Mesendoderm (in vitro differentiated cells): ENCODE measurements around the gene QSOX2.

Experiments
- DNase-seq: peaks from one replicate; pipeline ENCODE4 v3.0.0; 2013
- H2AK5ac ChIP-seq: 2 replicates; pipeline ENCODE4 v1.6.1; 2013; ENCODE audit warnings: low read length, inconsistent platforms
- H2BK120ac ChIP-seq: 2 replicates; pipeline ENCODE4 v1.6.1; 2013; ENCODE audit warnings: low read depth, mild to moderate bottlenecking, low read length, moderate library complexity, mixed read lengths
- H2BK15ac ChIP-seq: replicated peaks from 2 replicates; pipeline ENCODE4 v1.6.1; 2013; ENCODE audit warnings: low read depth, mild to moderate bottlenecking, moderate library complexity
- H2BK5ac ChIP-seq: 2 replicates; pipeline ENCODE4 v1.6.1; 2013; ENCODE audit warnings: low read length, inconsistent platforms
- H3K18ac ChIP-seq: 2 replicates; pipeline ENCODE4 v1.6.1; 2013; ENCODE audit warnings: mild to moderate bottlenecking, low read length, mixed read lengths
- H3K23ac ChIP-seq: one replicate; pipeline ENCODE4 v1.6.1; 2013; ENCODE audit warnings: low read length
- H3K27ac ChIP-seq: 2 replicates; pipeline ENCODE4 v1.5.1; 2013; ENCODE audit warnings: low read depth, mild to moderate bottlenecking, inconsistent platforms, low read length, moderate library complexity
- H3K27me3 ChIP-seq: 2 replicates; pipeline ENCODE4 v1.6.1; 2013; ENCODE audit warnings: low read length, control low read depth, mild to moderate bottlenecking, inconsistent platforms; ENCODE audit not compliant: insufficient read depth, poor library complexity
- H3K36me3 ChIP-seq: 2 replicates; pipeline ENCODE4 v1.6.1; 2013; ENCODE audit warnings: low read length, inconsistent platforms; ENCODE audit not compliant: control insufficient read depth, insufficient read depth
- H3K4ac ChIP-seq: one replicate; pipeline ENCODE4 v1.6.1; 2013; ENCODE audit warnings: low read depth, mild to moderate bottlenecking, low read length, moderate library complexity
- H3K4me1 ChIP-seq: 2 replicates; pipeline ENCODE4 v1.6.1; 2013; ENCODE audit warnings: low read depth, low read length, inconsistent platforms; ENCODE audit not compliant: control insufficient read depth
- H3K4me2 ChIP-seq: 2 replicates; pipeline ENCODE4 v1.6.1; 2013; ENCODE audit warnings: low read length
- H3K4me3 ChIP-seq: 2 replicates; pipeline ENCODE4 v1.5.1; 2013; ENCODE audit warnings: mild to moderate bottlenecking, low read length
- H3K56ac ChIP-seq: one replicate; pipeline ENCODE4 v1.6.1; 2013; ENCODE audit warnings: low read length
- H3K79me1 ChIP-seq: 2 replicates; pipeline ENCODE4 v1.6.1; 2013; ENCODE audit warnings: low read length, inconsistent platforms
- H3K79me2 ChIP-seq: 2 replicates; pipeline ENCODE4 v1.6.1; 2013; ENCODE audit warnings: mild to moderate bottlenecking, low read length; ENCODE audit not compliant: control insufficient read depth, insufficient read depth
- H3K9ac ChIP-seq: 2 replicates; pipeline ENCODE4 v1.6.1; 2013; ENCODE audit warnings: low read length, inconsistent platforms
- H4K5ac ChIP-seq: one replicate; pipeline ENCODE4 v1.6.1; 2013; ENCODE audit warnings: low read length
- H4K8ac ChIP-seq: one replicate; pipeline ENCODE4 v1.6.1; 2013; ENCODE audit warnings: low read depth, mild to moderate bottlenecking, control low read depth, low read length, moderate library complexity
- WGBS: extraction: QIAGEN DNeasy Blood & Tissue Kit; methylation state at CpG from one replicate; pipeline ENCODE4 v1.1.7; 2013; ENCODE audit warnings: low lambda C conversion rate, missing lambda C conversion rate; ENCODE audit not compliant: insufficient coverage; ENCODE audit errors: extremely low coverage; 5-methylcytosine and 5-hydroxymethylcytosine counted together

QSOX2 gene

DNA sequence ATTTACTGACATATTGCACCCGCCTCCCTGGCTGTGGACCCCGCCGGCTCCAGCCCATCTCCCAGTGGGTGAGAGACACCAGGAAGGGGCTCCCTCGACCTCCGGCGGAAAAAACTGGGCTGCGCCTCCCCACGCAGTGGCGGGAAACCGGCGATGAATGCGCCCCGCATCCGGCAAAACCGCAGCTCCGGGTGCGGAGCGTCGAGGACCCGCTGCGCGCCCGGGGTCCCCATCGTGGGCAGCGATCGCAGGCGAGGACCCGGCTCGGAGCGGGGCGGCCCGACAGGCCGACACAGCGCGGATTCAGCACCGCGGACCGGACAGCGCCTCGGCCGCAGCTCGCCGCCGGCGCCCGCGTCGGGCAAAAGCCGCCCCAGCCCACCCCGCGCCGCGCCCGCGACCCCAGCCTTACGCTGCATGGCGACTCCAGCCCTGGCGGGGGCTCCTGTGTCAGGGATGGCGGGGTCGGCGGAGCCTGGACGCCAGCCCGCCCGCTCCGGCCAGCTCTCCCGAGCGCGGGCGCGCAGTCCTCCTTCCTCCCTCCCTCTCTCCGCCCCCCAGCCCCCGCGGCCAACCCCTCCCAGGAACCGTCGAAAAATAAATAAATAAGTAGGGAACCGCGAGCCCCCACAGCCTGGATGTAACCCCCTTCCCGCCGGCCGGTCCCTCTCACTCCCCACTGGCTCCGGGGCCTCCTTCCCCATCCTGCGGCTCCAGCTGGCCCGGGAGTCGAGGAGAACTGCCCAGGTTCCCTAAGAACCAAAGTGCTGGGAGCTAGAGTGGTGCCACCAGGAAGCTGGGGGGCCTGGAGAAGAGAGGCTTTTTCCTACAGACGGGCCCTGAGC, 43.8 kb downstream of the QSOX2 start:
- Histone ChIP-seq H4K8ac (no peak overlapping the region), H3K4me1 (no peaks in the 10 kb centered on the region), H3K79me1 (no peaks in the 10 kb centered on the region), H3K18ac (no peak overlapping the region), H2BK120ac (no peak overlapping the region), H3K56ac (no peak overlapping the region), H3K4me2 (no peak overlapping the region), H4K5ac (no peak overlapping the region), H3K9ac (no peak overlapping the region), H2AK5ac (no peak overlapping the region), H2BK5ac (no peak overlapping the region), H3K27me3 (peaks cover 70% of the 10 kb centered on the region), H3K4me3 (no peak overlapping the region), H3K79me2 (no peaks in the 10 kb centered on the region), H2BK15ac (no peak overlapping the region), H3K23ac (no peak overlapping the region), H3K4ac (no peak overlapping the region), H3K36me3 (no peaks in the 10 kb centered on the region), H3K27ac (no peak overlapping the region)
- no peak for DNase-seq
- no CpG with 5 or more reads among the region's 85 CpGs for WGBS

DNA sequence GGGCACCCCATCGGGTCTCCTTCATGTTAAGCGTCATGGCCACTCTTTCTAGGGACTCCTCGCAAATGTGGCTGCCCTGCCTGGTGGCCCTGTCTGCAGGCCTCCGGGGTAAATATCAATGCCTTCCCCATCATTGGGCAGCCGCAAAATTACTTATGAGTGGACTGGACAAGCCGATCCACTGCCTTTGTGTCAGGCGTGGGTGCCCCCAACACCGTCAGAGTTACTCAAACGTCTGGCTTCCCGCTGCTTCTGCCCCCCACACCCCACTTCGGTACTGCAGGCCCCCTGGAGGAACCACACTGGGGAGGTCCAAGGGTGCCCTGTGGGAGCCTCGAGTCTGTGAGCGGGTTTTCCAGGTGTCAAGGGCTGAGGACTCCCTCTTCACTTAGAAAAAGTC, 44.4 kb downstream of the QSOX2 start:
- Histone ChIP-seq H3K27ac (no peak overlapping the region), H3K4me2 (no peak overlapping the region), H3K18ac (no peak overlapping the region), H3K9ac (no peak overlapping the region), H3K4me3 (no peak overlapping the region), H3K56ac (no peak overlapping the region), H2AK5ac (no peak overlapping the region), H2BK120ac (no peak overlapping the region), H3K36me3 (no peaks in the 10 kb centered on the region), H3K23ac (no peak overlapping the region), H3K79me2 (no peaks in the 10 kb centered on the region), H2BK5ac (no peak overlapping the region), H3K27me3 (peaks cover 77% of the 10 kb centered on the region), H4K8ac (no peak overlapping the region), H2BK15ac (no peak overlapping the region), H3K4ac (no peak overlapping the region), H3K4me1 (no peaks in the 10 kb centered on the region), H3K79me1 (no peaks in the 10 kb centered on the region), H4K5ac (no peak overlapping the region)
- DNase-seq, result no peak
- WGBS, result no CpG with 5 or more reads among the region's 13 CpGs

DNA sequence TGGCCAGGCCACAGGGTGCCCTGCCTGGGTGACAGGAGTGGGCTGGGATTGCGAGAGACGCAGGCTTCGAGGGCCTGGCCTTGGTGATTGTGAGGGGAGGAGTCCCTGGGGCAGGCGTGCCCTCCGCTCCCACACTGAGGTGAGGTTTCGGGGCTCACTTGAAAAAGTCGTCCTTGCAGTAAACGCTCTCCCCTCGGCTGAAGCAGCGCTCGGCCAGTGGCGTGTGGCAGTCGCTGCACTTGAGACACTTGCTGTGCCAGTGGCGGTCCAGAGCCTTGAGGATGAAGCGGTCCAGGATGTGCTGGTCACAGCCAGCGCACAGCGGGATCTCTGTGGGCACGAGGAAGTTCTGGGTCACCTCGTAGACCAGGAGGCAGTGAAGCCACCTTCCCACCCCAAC, 45.2 kb downstream of the QSOX2 start:
- no CpG with 5 or more reads among the region's 19 CpGs for WGBS

DNA sequence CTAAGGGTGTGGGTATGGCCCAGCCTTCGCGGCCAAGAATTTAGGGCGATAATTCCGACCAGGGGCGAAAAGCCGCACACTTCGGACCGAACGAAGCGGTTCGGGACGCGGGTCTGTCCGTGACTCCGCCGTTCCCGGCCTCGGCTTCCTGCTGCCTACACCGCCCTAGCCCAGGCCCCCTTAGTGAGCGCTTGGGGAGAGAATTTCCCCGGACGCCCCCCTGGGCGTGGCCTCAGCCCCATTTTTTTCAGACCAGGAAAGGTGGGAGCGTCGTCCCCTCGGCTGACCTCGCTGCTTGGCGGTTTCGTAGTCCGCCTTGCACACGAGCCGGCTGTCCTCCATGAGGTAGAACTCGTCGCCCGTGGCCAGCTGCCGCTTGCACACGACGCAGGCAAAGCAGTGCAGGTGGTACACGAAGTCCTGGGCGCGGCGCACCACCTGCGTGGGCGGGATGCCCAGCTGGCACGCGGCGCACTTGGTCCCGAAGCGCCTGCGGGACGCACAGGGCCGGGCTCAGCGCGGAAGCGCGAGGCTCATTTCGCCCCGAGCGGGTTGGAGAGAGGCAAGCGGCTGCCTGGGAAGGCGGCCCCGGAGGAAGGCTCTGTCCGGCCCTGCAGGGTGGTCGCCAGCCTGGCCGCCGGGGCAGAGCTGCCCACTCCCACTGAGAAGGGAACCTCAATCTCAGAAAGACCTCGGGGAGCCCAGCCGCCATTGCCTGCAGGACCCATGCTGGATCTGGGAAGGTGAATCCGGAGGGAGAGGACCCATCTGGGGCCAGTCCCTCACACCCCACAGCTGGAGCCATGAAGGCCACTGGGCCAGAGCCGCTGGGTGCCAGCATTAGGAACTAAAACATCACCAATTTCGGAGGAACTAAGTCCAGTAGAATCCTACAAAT, 46.0 kb downstream of the QSOX2 start:
- H3K79me2 ChIP-seq, result no peaks in the 10 kb centered on the region
- no peak overlapping the region for H3K56ac ChIP-seq
- no peak overlapping the region for H3K27ac ChIP-seq
- no peaks in the 10 kb centered on the region for H3K79me1 ChIP-seq
- H3K36me3 ChIP-seq, result no peaks in the 10 kb centered on the region
- no peak overlapping the region for H3K4me3 ChIP-seq
- H3K4ac ChIP-seq, result no peak overlapping the region
- no peak overlapping the region for H3K4me2 ChIP-seq
- peaks cover 85% of the 10 kb centered on the region for H3K27me3 ChIP-seq
- H3K23ac ChIP-seq, result no peak overlapping the region
- no peak overlapping the region for H2AK5ac ChIP-seq
- no peak overlapping the region for H2BK120ac ChIP-seq
- WGBS, result no CpG with 5 or more reads among the region's 71 CpGs
- H4K5ac ChIP-seq, result no peak overlapping the region
- H3K4me1 ChIP-seq, result no peaks in the 10 kb centered on the region
- H2BK15ac ChIP-seq, result no peak overlapping the region
- H2BK5ac ChIP-seq, result no peak overlapping the region
- no peak overlapping the region for H3K9ac ChIP-seq
- H3K18ac ChIP-seq, result no peak overlapping the region
- DNase-seq, result no peak
- H4K8ac ChIP-seq, result no peak overlapping the region

More for the DNA sequence above, 45.2 kb downstream of the QSOX2 start:
- no peaks in the 10 kb centered on the region for H3K79me1 ChIP-seq
- no peak overlapping the region for H4K5ac ChIP-seq
- no peak overlapping the region for H3K27ac ChIP-seq
- no peaks in the 10 kb centered on the region for H3K4me1 ChIP-seq
- H2BK15ac ChIP-seq, result no peak overlapping the region
- H3K18ac ChIP-seq, result no peak overlapping the region
- no peak overlapping the region for H3K9ac ChIP-seq
- DNase-seq, result no peak
- no peak overlapping the region for H3K56ac ChIP-seq
- no peak overlapping the region for H3K23ac ChIP-seq
- no peak overlapping the region for H3K4ac ChIP-seq
- H3K27me3 ChIP-seq, result peaks cover 83% of the 10 kb centered on the region
- H3K79me2 ChIP-seq, result no peaks in the 10 kb centered on the region
- H3K36me3 ChIP-seq, result no peaks in the 10 kb centered on the region
- no peak overlapping the region for H2BK120ac ChIP-seq
- no peak overlapping the region for H2AK5ac ChIP-seq
- H2BK5ac ChIP-seq, result no peak overlapping the region
- no peak overlapping the region for H3K4me3 ChIP-seq
- no peak overlapping the region for H3K4me2 ChIP-seq
- H4K8ac ChIP-seq, result no peak overlapping the region

DNA sequence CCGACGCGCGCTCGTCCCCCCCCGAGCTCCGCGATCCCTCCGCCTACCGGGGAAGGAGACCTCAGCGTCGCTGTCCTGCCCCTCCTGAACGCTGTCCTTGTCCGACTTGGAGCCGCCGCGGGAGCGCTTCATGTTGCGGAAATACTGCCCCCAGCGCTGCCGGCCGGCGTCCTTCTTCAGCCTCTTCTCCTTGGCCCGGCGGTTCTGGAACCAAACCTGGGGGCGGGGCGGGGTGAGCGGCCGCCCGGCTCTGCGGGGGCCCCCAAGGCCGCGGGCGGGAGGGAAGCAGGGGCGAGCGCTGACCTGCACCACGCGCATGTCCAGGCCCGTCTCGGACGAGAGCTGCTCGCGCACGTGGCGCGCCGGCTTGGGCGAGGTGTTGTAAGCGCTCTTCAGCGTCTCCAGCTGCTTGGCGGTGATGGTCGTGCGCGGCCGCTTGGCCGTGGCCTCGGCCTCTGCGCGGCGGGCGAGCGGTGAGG, 47.0 kb downstream of the QSOX2 start:
- Histone ChIP-seq H3K18ac (no peak overlapping the region), H3K23ac (no peak overlapping the region), H3K4ac (no peak overlapping the region), H3K9ac (no peak overlapping the region), H4K8ac (no peak overlapping the region), H3K27me3 (peaks cover 83% of the 10 kb centered on the region), H4K5ac (no peak overlapping the region), H3K56ac (no peak overlapping the region), H3K4me3 (no peak overlapping the region), H3K4me1 (no peaks in the 10 kb centered on the region), H2AK5ac (no peak overlapping the region), H3K36me3 (no peaks in the 10 kb centered on the region), H3K27ac (no peak overlapping the region), H3K4me2 (no peak overlapping the region), H2BK5ac (no peak overlapping the region), H2BK15ac (no peak overlapping the region), H3K79me1 (no peaks in the 10 kb centered on the region), H2BK120ac (no peak overlapping the region), H3K79me2 (no peaks in the 10 kb centered on the region)
- WGBS, result no CpG with 5 or more reads among the region's 62 CpGs
- no peak for DNase-seq
